K562 (cell line): ENCODE measurements around the gene HS6ST1. TPM values are rescaled to one million over a fixed set of nuclear protein-coding genes. Genes with fewer than 3 reads are reported as not detected.
A peak's percentile ranks its signal among the peaks of the same experiment; 100 is the strongest.

Experiments used
- ATAC-seq: fragments of 200-7000 bp; cut with Tn5 transposase; 3 replicates; pipeline ENCODE4 v1.9.1; 2020; ENCODE audit warnings: moderate library complexity
- BruUV-seq: library from RNA; stranded (reverse); fragments of 400-500 nt; replicated peaks from 2 replicates; lab custom pipeline; 2021; lab: Mats Ljungman, UMichigan
- CTCF ChIA-PET: fragments of 300-600 bp; formaldehyde crosslinking; extraction: SDS; loops from one replicate; lab custom pipeline; 2021; ENCODE audit warnings: low intra/inter-chr PET ratio; lab: Yijun Ruan, JAX
- POLR2A ChIA-PET: fragments of 300-600, 350-650 bp; sonication (Branson Sonifier 250); formaldehyde crosslinking; extraction: SDS; loops from one replicate; lab custom pipeline; 2021; ENCODE audit warnings: antibody characterized with exemption, inconsistent platforms; lab: Yijun Ruan, JAX
- DNase-seq, 4 experiments: peaks; one replicate each; pipeline versions ENCODE4 v3.0.0 to v3.0.0-alpha.2; 2011 to 2018; ENCODE audit warnings: low spot score in 3 of 4, mixed read lengths in 3 of 4; ENCODE audit errors: extremely low read depth in 1 of 4
- FAIRE-seq: peaks from 2 replicates; lab custom pipeline; 2011; peaks lifted over from hg19 to GRCh38; lab: Jason Lieb, UNC
- H2AFZ ChIP-seq: 2 replicates; pipeline ENCODE4 v1.6.0; 2011; ENCODE audit warnings: low read depth, low read length, control low read depth, inconsistent platforms
- H3K27ac ChIP-seq: fragments of 200-600 bp; 3 replicates; pipeline ENCODE4 v1.8.0; 2011; ENCODE audit warnings: low read depth, mild to moderate bottlenecking, control low read depth, inconsistent platforms, low read length, moderate library complexity, mixed read lengths; ENCODE audit errors: extremely low read depth
- H3K27me3 ChIP-seq, 2 experiments: fragments of 300-600 bp in 1 of 2; 2 replicates in 1 of 2; 3 replicates in 1 of 2; pipeline versions ENCODE4 v1.6.0 to v1.8.0; 2011; ENCODE audit warnings: inconsistent platforms in 2 of 2, low read length in 2 of 2, mild to moderate bottlenecking in 1 of 2, mixed read lengths in 1 of 2, moderate library complexity in 1 of 2; ENCODE audit not compliant: control insufficient read depth in 2 of 2, insufficient read depth in 2 of 2
- H3K36me3 ChIP-seq: fragments of 300-600 bp; 3 replicates; pipeline ENCODE4 v1.8.0; 2011; ENCODE audit warnings: mild to moderate bottlenecking, low read length, inconsistent platforms; ENCODE audit not compliant: control insufficient read depth, insufficient read depth
- H3K4me1 ChIP-seq, 2 experiments: fragments of 200-600 bp in 1 of 2; replicated peaks in 1 of 2; 2 replicates in 1 of 2; 3 replicates in 1 of 2; pipeline versions ENCODE4 v1.5.1 to v1.8.0; 2011; ENCODE audit warnings: inconsistent platforms in 2 of 2, low read length in 2 of 2, mild to moderate bottlenecking in 1 of 2, mixed read lengths in 1 of 2, moderate library complexity in 1 of 2; ENCODE audit not compliant: control insufficient read depth in 2 of 2, insufficient read depth in 2 of 2
- H3K4me2 ChIP-seq: 2 replicates; pipeline ENCODE4 v1.6.1; 2011; ENCODE audit warnings: low read length, control low read depth, inconsistent platforms, mixed read lengths; ENCODE audit not compliant: insufficient read depth
- H3K4me3 ChIP-seq: fragments of 200-600 bp; sonication (generic), shearing (Covaris generic); 2 replicates; pipeline ENCODE4 v1.5.1; 2016; ENCODE audit warnings: control low read depth, inconsistent platforms
- H3K79me2 ChIP-seq: fragments of 200-600 bp; 3 replicates; pipeline ENCODE4 v1.8.0; 2011; ENCODE audit warnings: low read length, inconsistent platforms; ENCODE audit not compliant: control insufficient read depth, insufficient read depth
- H3K9ac ChIP-seq, 2 experiments: 2 replicates each; pipeline versions ENCODE4 v1.6.0 to v1.6.1; 2011; ENCODE audit warnings: low read depth in 2 of 2, low read length in 2 of 2, control low read depth in 1 of 2, inconsistent platforms in 1 of 2, mild to moderate bottlenecking in 1 of 2, mixed read lengths in 1 of 2; ENCODE audit not compliant: insufficient read depth in 1 of 2
- H3K9me1 ChIP-seq: one replicate; pipeline ENCODE4 v1.6.0; 2011; ENCODE audit warnings: inconsistent platforms, mild to moderate bottlenecking, low read length, moderate library complexity; ENCODE audit not compliant: control insufficient read depth, insufficient read depth
- H3K9me3 ChIP-seq: replicated peaks from 2 replicates; pipeline ENCODE4 v1.5.1; 2011; ENCODE audit warnings: low read depth, low read length, inconsistent platforms; ENCODE audit not compliant: control insufficient read depth, insufficient read depth
- H4K20me1 ChIP-seq: replicated peaks from 2 replicates; pipeline ENCODE4 v1.6.1; 2011; ENCODE audit warnings: low read length, inconsistent platforms, mixed read lengths; ENCODE audit not compliant: control insufficient read depth, insufficient read depth
- BCL6 ChIP-seq: fragments of 250-450 bp; sonication (Bioruptor Pico); IDR thresholded peaks from 2 replicates; pipeline ENCODE4 v1.4.0; 2020
- MAFG ChIP-seq: fragments of 450-650 bp; conservative IDR thresholded peaks from 2 replicates; pipeline ENCODE4 v1.6.1; 2016; ENCODE audit warnings: missing genetic modification characterization, missing compliant biosample characterization
- MBD2 ChIP-seq: sonication (generic); IDR thresholded peaks from 2 replicates; pipeline ENCODE4 v1.6.1; 2016; ENCODE audit warnings: low read depth, borderline replicate concordance
- MECOM ChIP-seq: fragments of 250-450 bp; sonication (Bioruptor Pico); IDR thresholded peaks from 2 replicates; pipeline ENCODE4 v1.8.0; 2022; ENCODE audit warnings: inconsistent platforms
- MEIS2 ChIP-seq: fragments of 450-650 bp; IDR thresholded peaks from 2 replicates; pipeline ENCODE4 v1.6.1; 2014; ENCODE audit warnings: mild to moderate bottlenecking; ENCODE audit not compliant: partially characterized antibody
- NCOA6 ChIP-seq: fragments of 450-650 bp; IDR thresholded peaks from 2 replicates; pipeline ENCODE4 v1.6.1; 2017; ENCODE audit warnings: mild to moderate bottlenecking
- ZNF146 ChIP-seq: IDR thresholded peaks from one replicate; pipeline ENCODE4 v1.6.1; 2018; ENCODE audit warnings: missing compliant biosample characterization; ENCODE audit not compliant: unreplicated experiment
- ZNF518B ChIP-seq: fragments of 250-450 bp; sonication (Bioruptor Pico); IDR thresholded peaks from 2 replicates; pipeline ENCODE4 v1.5.0; 2021; ENCODE audit warnings: mild to moderate bottlenecking, moderate library complexity
- ZNF75A ChIP-seq: fragments of 450-650 bp; formaldehyde crosslinking; IDR thresholded peaks from 2 replicates; pipeline ENCODE4 v1.4.0; 2020; ENCODE audit warnings: mild to moderate bottlenecking
- WGBS: fragments of 100-300 bp; shearing (Covaris generic); methylation state at CpG from one replicate; pipeline ENCODE4 v1.1.6; 2016; ENCODE audit warnings: low coverage, mixed read lengths; ENCODE audit not compliant: insufficient coverage; ENCODE audit errors: missing lambda C conversion rate; 5-methylcytosine and 5-hydroxymethylcytosine counted together
- in situ Hi-C: fragments of 300-500 bp; cut with MboI; formaldehyde crosslinking; loops from 4 replicates; pipeline ENCODE4 v1.15.0; 2018; ENCODE audit warnings: inconsistent platforms, mixed read lengths
- intact Hi-C: fragments of 100-400 bp; cut with micrococcal nuclease; formaldehyde crosslinking; loops from 2 replicates; pipeline ENCODE4 v1.14.2; 2022
- polyA plus RNA-seq, 8 experiments: library from polyadenylated mRNA; depleted of rRNA in 4 of 8; stranded (reverse) in 5 of 8; unstranded in 3 of 8; fragments of >200 nt; fragmentation: Nextera tagmentation in 2 of 8; fragmentation: Illumina TruSeq in 1 of 8; extraction: Ambion mirVana in 2 of 8; extraction: Trizol in 1 of 8; gene quantifications; 2 replicates each; pipeline versions ENCODE4 v1.2.1 to v1.2.3, GENCODE V29; 2011 to 2014; ENCODE audit warnings: inconsistent platforms in 1 of 8, missing spikeins in 1 of 8
- total RNA-seq, 7 experiments: library from RNA; depleted of rRNA in 6 of 7; stranded (reverse); fragments of >200 nt in 6 of 7; fragmentation: Illumina TruSeq in 2 of 7; extraction: Trizol in 2 of 7; gene quantifications; 2 replicates each; pipeline versions ENCODE4 v1.2.1 to v1.2.3, GENCODE V29; 2011 to 2021; ENCODE audit warnings: low replicate concordance in 1 of 7
- TF ChIP-seq, protein P1 (sequence below): sonication (generic); formaldehyde crosslinking; IDR thresholded peaks from 2 replicates; pipeline ENCODE4 v1.8.0; 2022; ENCODE audit warnings: mild to moderate bottlenecking, missing genetic modification reagents

The HS6ST1 gene
- total and polyA plus RNA-seq, 9 of the 15 experiments (the other 6 are each of a cell fraction or from before 2014, with no cell fraction given) = 0.06 to 7.4 (median 3.8) TPM

DNA sequence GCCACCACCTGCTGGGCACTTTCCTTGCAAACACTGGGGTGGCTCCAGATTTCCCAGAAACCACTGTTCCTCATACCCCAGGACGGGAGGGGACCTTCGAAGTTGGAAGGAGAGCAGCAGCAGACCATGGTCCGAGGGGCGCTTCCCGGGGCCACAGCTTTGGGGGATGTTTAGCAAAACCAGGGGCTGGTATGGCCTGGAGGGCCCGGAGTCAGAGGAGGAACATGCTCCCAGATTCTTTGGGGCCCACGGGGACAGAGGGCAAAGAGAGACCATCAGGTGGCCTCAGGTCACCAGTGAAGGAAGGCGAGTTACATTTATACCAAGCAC, 25.3 kb downstream of the HS6ST1 start:
- no peak for TF ChIP-seq MBD2
- no peak for TF ChIP-seq ZNF518B (CRISPR knock-in tag)
- TF ChIP-seq BCL6 (CRISPR knock-in tag) = no peak
- TF ChIP-seq ZNF146 (CRISPR knock-in tag) = no peak
- no peak for TF ChIP-seq MEIS2
- no peak for TF ChIP-seq NCOA6
- TF ChIP-seq, protein P1, sequence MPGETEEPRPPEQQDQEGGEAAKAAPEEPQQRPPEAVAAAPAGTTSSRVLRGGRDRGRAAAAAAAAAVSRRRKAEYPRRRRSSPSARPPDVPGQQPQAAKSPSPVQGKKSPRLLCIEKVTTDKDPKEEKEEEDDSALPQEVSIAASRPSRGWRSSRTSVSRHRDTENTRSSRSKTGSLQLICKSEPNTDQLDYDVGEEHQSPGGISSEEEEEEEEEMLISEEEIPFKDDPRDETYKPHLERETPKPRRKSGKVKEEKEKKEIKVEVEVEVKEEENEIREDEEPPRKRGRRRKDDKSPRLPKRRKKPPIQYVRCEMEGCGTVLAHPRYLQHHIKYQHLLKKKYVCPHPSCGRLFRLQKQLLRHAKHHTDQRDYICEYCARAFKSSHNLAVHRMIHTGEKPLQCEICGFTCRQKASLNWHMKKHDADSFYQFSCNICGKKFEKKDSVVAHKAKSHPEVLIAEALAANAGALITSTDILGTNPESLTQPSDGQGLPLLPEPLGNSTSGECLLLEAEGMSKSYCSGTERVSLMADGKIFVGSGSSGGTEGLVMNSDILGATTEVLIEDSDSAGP (CRISPR knock-in tag) = no peak
- TF ChIP-seq MECOM (CRISPR knock-in tag) = no peak
- TF ChIP-seq MAFG = no peak
- no peak for TF ChIP-seq ZNF75A
- FAIRE-seq (no peak), ATAC-seq (no peak; the same call in 2 of the 3 replicates), DNase-seq (no peak)
- H3K9me1 ChIP-seq = no peaks in the 10 kb centered on the region
- CTCF ChIA-PET = interaction anchor here (0.6 kb wide), 1 partner anchor 25 kb away, joined by 3 read pairs; the partner anchor contains the start of gene HS6ST1
- H3K27ac ChIP-seq = no peak overlapping the region
- H3K4me1 ChIP-seq = peaks cover 0 to 9% of the 10 kb centered on the region in 2 experiments; a peak in 1 of 5 replicates
- H3K79me2 ChIP-seq = no peaks in the 10 kb centered on the region
- no peak overlapping the region for H3K4me3 ChIP-seq
- 35% methylated on average over 8 of the region's 8 CpGs for WGBS
- no peaks in the 10 kb centered on the region for H3K36me3 ChIP-seq
- H3K9me3 ChIP-seq = no peaks in the 10 kb centered on the region
- no TSS peak for BruUV-seq
- POLR2A ChIA-PET = no interaction called here
- no peaks in the 10 kb centered on the region for H3K27me3 ChIP-seq
- in situ Hi-C loops = no loop called here
- no peak overlapping the region for H2AFZ ChIP-seq
- H4K20me1 ChIP-seq = peaks cover 3% of the 10 kb centered on the region; the same call in 1 of the 2 replicates
- intact Hi-C loops = no loop called here
- 0 out of 4 replicates have a peak overlapping the region, but pooled peaks of 1 of the 2 experiments have one; percentile 52 for H3K9ac ChIP-seq
- no peak overlapping the region for H3K4me2 ChIP-seq
